ENCODE results near the gene REC8.
"Not testable (repeated sequence)": the region's sequence is repeated elsewhere in the genome, so short reads cannot be mapped to it uniquely, and the experiment has no call there.

Gene REC8

GRCh38 chr14:24185741-24186140, 13.9 kb downstream of the REC8 start:
- no peak for DNase-seq

GRCh38 chr14:24186831-24187538, 15.1 kb downstream of the REC8 start:
- no peak for DNase-seq

GRCh38 chr14:24187539-24187915, 15.6 kb downstream of the REC8 start:
- DNase-seq: no peak

GRCh38 chr14:24188251-24189058, 16.6 kb downstream of the REC8 start, which contains the start of gene IPO4:
TSS of gene IPO4 (minus strand) at chr14:24188816. CDS start at chr14:24188787, 29 bp downstream.
- peak; percentile 97 for DNase-seq

GRCh38 chr14:24189059-24189375, 17.1 kb downstream of the REC8 start:
- DNase-seq: no peak

- DNase-seq: no peak
Observed at GRCh38 chr14:24189460-24189859, 17.6 kb downstream of the REC8 start.

GRCh38 chr14:24190416-24190815, 18.5 kb downstream of the REC8 start:
- no peak for DNase-seq

GRCh38 chr14:24192933-24193332, 21.1 kb downstream of the REC8 start:
- no peak for DNase-seq

- no peak for DNase-seq
Observed at GRCh38 chr14:24194186-24194872, 22.4 kb downstream of the REC8 start.

- no peak for DNase-seq
Observed at GRCh38 chr14:24194873-24195185, 22.9 kb downstream of the REC8 start.

GRCh38 chr14:24195186-24196070, 23.5 kb downstream of the REC8 start, which contains the start of gene TM9SF1:
TSS of gene TM9SF1 (minus strand) at chr14:24195441. CDS start at chr14:24195019, 422 bp downstream.
- peak; percentile 74 for DNase-seq

GRCh38 chr14:24196071-24197055, 24.5 kb downstream of the REC8 start:
- DNase-seq: no peak

- DNase-seq: no peak
Observed at GRCh38 chr14:24197056-24197450, 25.2 kb downstream of the REC8 start.

GRCh38 chr14:24198814-24199524, 27.1 kb downstream of the REC8 start:
- DNase-seq: no peak

GRCh38 chr14:24202538-24202937, 30.7 kb downstream of the REC8 start:
- DNase-seq: not testable (repeated sequence)

- DNase-seq: not testable (repeated sequence)
Observed at GRCh38 chr14:24203249-24203886, 31.5 kb downstream of the REC8 start.

GRCh38 chr14:24204163-24205146, 32.6 kb downstream of the REC8 start:
- no peak for DNase-seq

- DNase-seq: no peak
Observed at GRCh38 chr14:24206260-24207103, 34.6 kb downstream of the REC8 start.

Measured in NCI-H774 (cell line).